ENCODE results near the gene METTL5. TPM values are rescaled to one million over a fixed set of nuclear protein-coding genes. Genes with fewer than 3 reads are reported as not detected.
A peak's percentile ranks its signal among the peaks of the same experiment; 100 is the strongest.

METTL5 gene
- polyA plus RNA-seq, 1 of the 3 experiments (the other 2 are of a cell fraction): 40.7 TPM

- Histone ChIP-seq H3K9ac (0 out of 2 replicates have a peak overlapping the region, but pooled peaks have one; percentile 19), H3K4me3 (ENCODE audit: low read depth in 2 of 2, low read length in 1 of 2) (no peak overlapping the region), H3F3A (replicated peaks; ENCODE audit: insufficient read depth) (peaks cover 47% of the 10 kb centered on the region), H3K4me1 (ENCODE audit: control insufficient read depth in 1 of 2, insufficient read depth in 2 of 2, low read depth in 1 of 2, low read length in 1 of 2) (peaks cover 3 to 7% of the 10 kb centered on the region in 2 experiments; a peak in 1 of 4 replicates), H3K9me3 (peaks cover 7% of the 10 kb centered on the region; the same call in 1 of the 2 replicates), H3K79me2 (ENCODE audit: insufficient read depth) (peaks cover 67% of the 10 kb centered on the region), H4K20me1 (ENCODE audit: insufficient read depth) (no peaks in the 10 kb centered on the region; the same call in 1 of the 2 replicates), H2AFZ (ENCODE audit: low read depth) (no peak overlapping the region), H3K36me3 (replicated peaks in 1 of 2; ENCODE audit: control insufficient read depth in 1 of 2, insufficient read depth in 2 of 2, low read length in 1 of 2) (peaks cover 51 to 73% of the 10 kb centered on the region in 2 experiments), H3K4me2 (no peak overlapping the region), H3K27ac (ENCODE audit: low read depth in 2 of 2, low read length in 1 of 2) (peak overlapping the region in 1 of 2 experiments; percentile 70; a peak in 2 of 4 replicates), H3K9me2 (no peaks in the 10 kb centered on the region), H3K27me3 (ENCODE audit: insufficient read depth) (no peaks in the 10 kb centered on the region)
- no peak for DNase-seq
- ChIA-PET CTCF (interaction anchor here (0.7 to 5.2 kb wide), 2 partner anchors 9 to 14 kb away, joined by 3 to 34 read pairs; partner anchors contain the start of gene METTL5), POLR2A (interaction anchor here (1.4 kb wide), 1 partner anchor 11 kb away, joined by 4 read pairs; the partner anchor contains the start of gene UBR3)
- TF ChIP-seq TCF12 (IDR thresholded peaks at IDR 0.05) (peak; percentile 33; the same call in 1 of the 2 replicates), NFIC (IDR thresholded peaks at IDR 0.05; ENCODE audit: borderline replicate concordance) (no peak), FOSL2 (IDR thresholded peaks at IDR 0.05; ENCODE audit: borderline replicate concordance, low read depth) (peak; percentile 63; the same call in 1 of the 2 replicates), MEF2A (IDR thresholded peaks at IDR 0.05; ENCODE audit: borderline replicate concordance, low read depth) (peak; percentile 41; the same call in 1 of the 2 replicates), FOXJ3 (CRISPR knock-in tag; IDR thresholded peaks at IDR 0.05) (no peak), RXRA (IDR thresholded peaks at IDR 0.05; ENCODE audit: borderline replicate concordance, low read depth) (no peak), YY1 (IDR thresholded peaks at IDR 0.05; ENCODE audit: low read depth) (no peak), EP300 (IDR thresholded peaks at IDR 0.05; ENCODE audit: borderline replicate concordance in 1 of 2, low read depth in 1 of 2, low read length in 1 of 2) (no peak), FOXM1 (IDR thresholded peaks at IDR 0.05; ENCODE audit: low read depth) (no peak), JUND (IDR thresholded peaks at IDR 0.05) (peak; percentile 30; the same call in 1 of the 2 replicates), TAF1 (IDR thresholded peaks at IDR 0.05; ENCODE audit: borderline replicate concordance, low read depth, low read length) (no peak), PBX3 (IDR thresholded peaks at IDR 0.05) (no peak), SMC3 (IDR thresholded peaks at IDR 0.05; ENCODE audit: low read depth, low read length) (no peak), NRF1 (IDR thresholded peaks at IDR 0.05; ENCODE audit: low read depth, low read length) (no peak)
- WGBS (ENCODE audit: low lambda C conversion rate): 0% methylated on average over 1 of the region's 1 CpG
Measured at GRCh38 chr2:169815849-169816248, 8.9 kb downstream of the METTL5 start.

- Histone ChIP-seq H3K9me3 (no peaks in the 10 kb centered on the region), H3K4me3 (ENCODE audit: low read depth in 2 of 2, low read length in 1 of 2) (no peak overlapping the region), H3K4me1 (ENCODE audit: control insufficient read depth in 1 of 2, insufficient read depth in 2 of 2, low read depth in 1 of 2, low read length in 1 of 2) (no peaks in the 10 kb centered on the region), H3K36me3 (replicated peaks in 1 of 2; ENCODE audit: control insufficient read depth in 1 of 2, insufficient read depth in 2 of 2, low read length in 1 of 2) (peaks cover 68 to 86% of the 10 kb centered on the region in 2 experiments), H3F3A (replicated peaks; ENCODE audit: insufficient read depth) (peaks cover 36% of the 10 kb centered on the region), H3K27ac (ENCODE audit: low read depth in 2 of 2, low read length in 1 of 2) (peak overlapping the region in 1 of 2 experiments; percentile 56; a peak in 2 of 4 replicates), H3K9ac (no peak overlapping the region), H3K4me2 (no peak overlapping the region), H3K27me3 (ENCODE audit: insufficient read depth) (no peaks in the 10 kb centered on the region), H3K9me2 (no peaks in the 10 kb centered on the region), H2AFZ (ENCODE audit: low read depth) (no peak overlapping the region), H4K20me1 (ENCODE audit: insufficient read depth) (no peaks in the 10 kb centered on the region; the same call in 1 of the 2 replicates), H3K79me2 (ENCODE audit: insufficient read depth) (peaks cover 43% of the 10 kb centered on the region)
- no peak for DNase-seq
- POLR2A ChIA-PET: no interaction called here
- CTCF ChIA-PET: interaction anchor here (0.6 to 1.9 kb wide), 2 partner anchors 17 to 372 kb away, joined by 3 to 7 read pairs; partner anchors contain the start of gene METTL5
- peak; percentile 25; the same call in 1 of the 2 replicates for TF ChIP-seq JUND (IDR thresholded peaks at IDR 0.05)
- no peak for TF ChIP-seq ELF1 (IDR thresholded peaks at IDR 0.05)
- 72% methylated on average over 4 of the region's 4 CpGs for WGBS (ENCODE audit: low lambda C conversion rate)
Measured at GRCh38 chr2:169808221-169808620, 16.5 kb downstream of the METTL5 start.

All from SK-N-SH (cell line).